Neural cell (in vitro differentiated cells): Measurements from ENCODE around the gene NGLY1.

Source experiments
- CTCF ChIP-seq: fragments of 450-650 bp; IDR thresholded peaks from 2 replicates; pipeline ENCODE4 v1.5.1; 2014; ENCODE audit warnings: antibody characterized with exemption, mild to moderate bottlenecking, moderate library complexity; ENCODE audit not compliant: poor library complexity, severe bottlenecking
- EP300 ChIP-seq: fragments of 450-650 bp; conservative IDR thresholded peaks from 2 replicates; pipeline ENCODE4 v1.6.1; 2014; ENCODE audit warnings: antibody characterized with exemption, mild to moderate bottlenecking, moderate library complexity; ENCODE audit not compliant: poor library complexity, severe bottlenecking
- EZH2 ChIP-seq: fragments of 200-600, 300-800 bp; shearing (Covaris generic), sonication (generic); IDR thresholded peaks from 2 replicates; pipeline ENCODE4 v1.6.1; 2014; ENCODE audit warnings: antibody characterized with exemption, low read length, borderline replicate concordance, mild to moderate bottlenecking; ENCODE audit not compliant: insufficient read depth, poor library complexity, severe bottlenecking
- MXI1 ChIP-seq: fragments of 450-650 bp; conservative IDR thresholded peaks from 2 replicates; pipeline ENCODE4 v1.6.1; 2014; ENCODE audit warnings: antibody characterized with exemption, mild to moderate bottlenecking; ENCODE audit not compliant: poor library complexity, severe bottlenecking
- POLR2AphosphoS5 ChIP-seq: IDR thresholded peaks from 2 replicates; pipeline ENCODE4 v1.6.1; 2012
- RAD21 ChIP-seq: fragments of 450-650 bp; conservative IDR thresholded peaks from 2 replicates; pipeline ENCODE4 v1.6.1; 2014; ENCODE audit warnings: antibody characterized with exemption, mild to moderate bottlenecking, moderate library complexity
- SMC3 ChIP-seq: fragments of 450-650 bp; conservative IDR thresholded peaks from 2 replicates; pipeline ENCODE4 v1.6.1; 2014; ENCODE audit warnings: antibody characterized with exemption, mild to moderate bottlenecking, moderate library complexity; ENCODE audit not compliant: poor library complexity
- TAF1 ChIP-seq: IDR thresholded peaks from 2 replicates; pipeline ENCODE4 v1.6.1; 2012; ENCODE audit warnings: low read depth
- TF ChIP-seq, protein P1 (sequence below): IDR thresholded peaks from 2 replicates; pipeline ENCODE4 v1.6.1; 2012; ENCODE audit warnings: borderline replicate concordance

DNA sequence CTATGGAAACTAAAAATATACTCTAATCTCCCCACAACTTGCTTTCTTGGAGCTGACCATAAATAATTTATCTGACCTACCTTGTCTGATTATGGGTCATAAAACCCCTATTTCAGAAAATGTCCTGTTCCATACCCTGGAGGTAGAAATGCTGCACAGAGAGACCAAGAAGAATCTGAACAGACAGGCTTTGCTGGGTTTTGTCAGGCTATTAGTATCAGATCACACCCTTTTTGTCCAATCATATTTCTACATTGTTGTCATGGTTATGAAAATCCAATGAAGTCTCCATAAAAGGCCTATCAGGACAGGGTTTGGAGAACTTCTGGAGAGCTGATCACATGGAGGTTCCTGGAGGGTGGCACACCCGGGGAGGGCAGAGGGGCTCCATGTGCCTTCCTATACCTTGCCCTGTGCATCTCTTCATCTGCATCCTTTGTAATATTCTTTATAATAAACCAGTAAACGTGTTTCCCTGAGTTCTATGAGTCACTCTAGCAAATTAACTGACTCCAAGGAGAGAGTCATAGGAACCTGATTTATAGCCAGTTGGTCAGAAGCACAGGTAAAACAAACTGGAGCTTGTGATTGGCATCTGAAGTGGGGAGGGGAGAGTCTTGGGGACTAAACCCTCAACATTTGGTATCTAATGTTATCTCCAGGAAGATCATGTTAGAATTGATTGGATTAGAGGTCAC, 58.1 kb downstream of the NGLY1 start:
- no peak for TF ChIP-seq TAF1
- no peak for TF ChIP-seq MXI1
- TF ChIP-seq CTCF, result no peak
- no peak for TF ChIP-seq EZH2
- TF ChIP-seq POLR2AphosphoS5, result no peak
- TF ChIP-seq EP300, result no peak
- TF ChIP-seq SMC3, result no peak
- TF ChIP-seq, protein P1, sequence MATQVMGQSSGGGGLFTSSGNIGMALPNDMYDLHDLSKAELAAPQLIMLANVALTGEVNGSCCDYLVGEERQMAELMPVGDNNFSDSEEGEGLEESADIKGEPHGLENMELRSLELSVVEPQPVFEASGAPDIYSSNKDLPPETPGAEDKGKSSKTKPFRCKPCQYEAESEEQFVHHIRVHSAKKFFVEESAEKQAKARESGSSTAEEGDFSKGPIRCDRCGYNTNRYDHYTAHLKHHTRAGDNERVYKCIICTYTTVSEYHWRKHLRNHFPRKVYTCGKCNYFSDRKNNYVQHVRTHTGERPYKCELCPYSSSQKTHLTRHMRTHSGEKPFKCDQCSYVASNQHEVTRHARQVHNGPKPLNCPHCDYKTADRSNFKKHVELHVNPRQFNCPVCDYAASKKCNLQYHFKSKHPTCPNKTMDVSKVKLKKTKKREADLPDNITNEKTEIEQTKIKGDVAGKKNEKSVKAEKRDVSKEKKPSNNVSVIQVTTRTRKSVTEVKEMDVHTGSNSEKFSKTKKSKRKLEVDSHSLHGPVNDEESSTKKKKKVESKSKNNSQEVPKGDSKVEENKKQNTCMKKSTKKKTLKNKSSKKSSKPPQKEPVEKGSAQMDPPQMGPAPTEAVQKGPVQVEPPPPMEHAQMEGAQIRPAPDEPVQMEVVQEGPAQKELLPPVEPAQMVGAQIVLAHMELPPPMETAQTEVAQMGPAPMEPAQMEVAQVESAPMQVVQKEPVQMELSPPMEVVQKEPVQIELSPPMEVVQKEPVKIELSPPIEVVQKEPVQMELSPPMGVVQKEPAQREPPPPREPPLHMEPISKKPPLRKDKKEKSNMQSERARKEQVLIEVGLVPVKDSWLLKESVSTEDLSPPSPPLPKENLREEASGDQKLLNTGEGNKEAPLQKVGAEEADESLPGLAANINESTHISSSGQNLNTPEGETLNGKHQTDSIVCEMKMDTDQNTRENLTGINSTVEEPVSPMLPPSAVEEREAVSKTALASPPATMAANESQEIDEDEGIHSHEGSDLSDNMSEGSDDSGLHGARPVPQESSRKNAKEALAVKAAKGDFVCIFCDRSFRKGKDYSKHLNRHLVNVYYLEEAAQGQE, result no peak
- no peak for TF ChIP-seq RAD21
